ENCODE measurements around the gene UCK2. TPM values are rescaled to one million over a fixed set of nuclear protein-coding genes. Genes with fewer than 3 reads are reported as not detected.
A peak's percentile ranks its signal among the peaks of the same experiment; 100 is the strongest.

Gene UCK2
- total RNA-seq, 2 donors from 2014 or later = 34.3 to 47.5 TPM

DNA sequence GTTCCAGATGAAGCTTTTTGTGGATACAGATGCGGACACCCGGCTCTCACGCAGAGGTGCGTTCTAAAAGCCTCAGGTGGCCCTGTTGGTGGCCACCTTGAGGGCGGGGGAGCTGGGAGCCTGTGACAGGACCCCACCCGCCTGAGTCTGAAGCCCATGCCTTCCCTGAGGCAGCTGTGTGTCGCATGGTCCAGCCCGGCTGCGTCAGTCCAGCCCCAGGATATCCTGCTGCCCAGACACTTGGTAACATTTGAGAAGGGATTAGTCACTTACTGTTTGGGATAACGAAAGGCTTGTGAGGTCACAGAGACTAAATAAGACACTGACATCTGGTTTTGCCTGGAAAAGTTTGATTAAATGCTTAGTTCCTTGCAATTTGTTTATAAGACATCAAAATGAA lies 68.9 kb downstream of the UCK2 start:
- peaks cover 40 to 63% of the 10 kb centered on the region in 2 donors for H3K4me1 ChIP-seq (ENCODE audit: control insufficient read depth in 1 of 2, low read depth in 2 of 2)
- H3K9me3 ChIP-seq = no peaks in the 10 kb centered on the region
- H3K27ac ChIP-seq = peak overlapping the region; percentile 99
- H3K4me3 ChIP-seq = no peak overlapping the region
- TF ChIP-seq, protein P1, sequence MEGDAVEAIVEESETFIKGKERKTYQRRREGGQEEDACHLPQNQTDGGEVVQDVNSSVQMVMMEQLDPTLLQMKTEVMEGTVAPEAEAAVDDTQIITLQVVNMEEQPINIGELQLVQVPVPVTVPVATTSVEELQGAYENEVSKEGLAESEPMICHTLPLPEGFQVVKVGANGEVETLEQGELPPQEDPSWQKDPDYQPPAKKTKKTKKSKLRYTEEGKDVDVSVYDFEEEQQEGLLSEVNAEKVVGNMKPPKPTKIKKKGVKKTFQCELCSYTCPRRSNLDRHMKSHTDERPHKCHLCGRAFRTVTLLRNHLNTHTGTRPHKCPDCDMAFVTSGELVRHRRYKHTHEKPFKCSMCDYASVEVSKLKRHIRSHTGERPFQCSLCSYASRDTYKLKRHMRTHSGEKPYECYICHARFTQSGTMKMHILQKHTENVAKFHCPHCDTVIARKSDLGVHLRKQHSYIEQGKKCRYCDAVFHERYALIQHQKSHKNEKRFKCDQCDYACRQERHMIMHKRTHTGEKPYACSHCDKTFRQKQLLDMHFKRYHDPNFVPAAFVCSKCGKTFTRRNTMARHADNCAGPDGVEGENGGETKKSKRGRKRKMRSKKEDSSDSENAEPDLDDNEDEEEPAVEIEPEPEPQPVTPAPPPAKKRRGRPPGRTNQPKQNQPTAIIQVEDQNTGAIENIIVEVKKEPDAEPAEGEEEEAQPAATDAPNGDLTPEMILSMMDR (IDR thresholded peaks at IDR 0.05) = no peak
- ATAC-seq (ENCODE audit: insufficient number of reproducible peaks, low FRiP score, low read depth) = peak; percentile 78
- DNase-seq (ENCODE audit: low spot score) = peak; percentile 44
- no peaks in the 10 kb centered on the region for H3K27me3 ChIP-seq (replicated peaks; ENCODE audit: insufficient read depth)
- peaks cover 5% of the 10 kb centered on the region for H3K36me3 ChIP-seq

DNA sequence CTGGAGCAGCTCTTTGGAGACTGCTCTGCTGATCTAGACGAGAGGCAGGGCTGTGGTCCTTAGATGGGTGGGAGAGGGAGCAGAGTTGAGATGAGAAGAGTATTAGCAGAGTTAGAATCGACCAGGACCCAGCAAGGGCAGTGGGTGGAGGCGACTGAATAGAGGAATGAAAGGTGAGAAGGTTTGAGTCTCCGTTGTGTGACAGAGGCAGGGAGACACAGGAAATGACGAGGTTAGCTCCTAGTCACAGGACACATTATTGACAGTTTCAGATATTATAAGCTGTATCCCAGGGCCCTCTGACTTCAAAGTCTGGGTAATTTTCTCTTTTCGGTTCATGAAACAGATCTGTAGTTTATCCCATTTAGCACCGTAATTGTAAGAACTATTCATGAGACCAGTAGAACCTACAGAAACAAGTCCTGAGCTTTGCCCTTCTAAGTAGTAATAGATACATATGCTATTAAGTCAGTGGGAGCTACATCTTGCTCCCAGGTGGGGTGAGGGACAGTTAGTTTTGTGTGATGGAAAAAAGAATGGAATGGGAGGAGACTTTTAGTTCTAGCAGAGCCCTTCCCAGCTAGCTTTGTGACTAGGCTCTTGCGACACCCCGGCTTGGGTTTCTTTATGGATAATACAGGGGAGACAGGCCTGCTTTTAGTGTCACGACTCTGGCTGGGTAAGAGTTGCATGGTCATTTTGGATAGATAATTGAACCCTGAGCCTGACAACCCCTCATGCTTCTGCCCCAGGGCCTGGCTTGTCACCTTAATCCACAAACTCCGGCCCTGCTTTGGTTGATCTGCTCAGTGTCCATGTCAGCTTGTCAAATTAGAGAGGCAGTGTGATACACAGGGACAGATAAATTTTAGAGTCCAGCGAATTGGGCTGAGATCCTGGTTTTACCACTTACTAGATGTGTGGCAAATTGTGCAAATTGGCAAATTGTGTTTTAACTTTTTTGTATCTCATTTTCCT lies 70.2 kb downstream of the UCK2 start:
- ATAC-seq (ENCODE audit: insufficient number of reproducible peaks, low FRiP score, low read depth) (no peak), DNase-seq (ENCODE audit: low spot score) (no peak)
- Histone ChIP-seq H3K36me3 (no peaks in the 10 kb centered on the region), H3K4me3 (no peak overlapping the region), H3K4me1 (ENCODE audit: control insufficient read depth in 1 of 2, low read depth in 2 of 2) (peaks cover 40 to 65% of the 10 kb centered on the region in 2 donors), H3K27me3 (replicated peaks; ENCODE audit: insufficient read depth) (no peaks in the 10 kb centered on the region), H3K9me3 (no peaks in the 10 kb centered on the region), H3K27ac (peak overlapping the region; percentile 99)
- TF ChIP-seq, protein P1 (IDR thresholded peaks at IDR 0.05) = no peak

DNA sequence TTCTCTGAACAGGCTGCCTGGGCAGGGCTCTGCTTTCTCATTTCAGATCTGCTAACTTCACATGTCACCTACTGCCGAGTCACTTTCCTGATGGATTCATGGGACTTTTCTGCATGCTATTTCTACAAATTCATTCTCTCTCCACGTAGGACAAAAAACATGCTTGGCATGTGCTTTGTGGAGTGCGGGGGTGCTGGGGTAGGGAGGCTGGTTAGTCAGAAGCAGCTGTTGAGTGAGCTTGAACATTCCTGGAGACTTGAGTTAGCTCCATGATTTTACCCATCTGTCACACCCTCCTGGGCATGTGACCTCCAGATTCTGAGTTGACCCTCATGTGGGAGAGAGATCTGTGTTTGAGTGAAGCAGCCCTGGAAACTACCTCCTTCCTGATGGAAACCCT lies 71.4 kb downstream of the UCK2 start:
- Histone ChIP-seq H3K4me3 (peak overlapping the region; percentile 36), H3K4me1 (ENCODE audit: control insufficient read depth in 1 of 2, low read depth in 2 of 2) (peaks cover 40 to 65% of the 10 kb centered on the region in 2 donors), H3K36me3 (no peaks in the 10 kb centered on the region), H3K27ac (peak overlapping the region; percentile 99), H3K9me3 (no peaks in the 10 kb centered on the region), H3K27me3 (replicated peaks; ENCODE audit: insufficient read depth) (no peaks in the 10 kb centered on the region)
- TF ChIP-seq, protein P1 (IDR thresholded peaks at IDR 0.05) = no peak
- peak; percentile 71 for DNase-seq (ENCODE audit: low spot score)
- ATAC-seq (ENCODE audit: insufficient number of reproducible peaks, low FRiP score, low read depth) = peak; percentile 91

DNA sequence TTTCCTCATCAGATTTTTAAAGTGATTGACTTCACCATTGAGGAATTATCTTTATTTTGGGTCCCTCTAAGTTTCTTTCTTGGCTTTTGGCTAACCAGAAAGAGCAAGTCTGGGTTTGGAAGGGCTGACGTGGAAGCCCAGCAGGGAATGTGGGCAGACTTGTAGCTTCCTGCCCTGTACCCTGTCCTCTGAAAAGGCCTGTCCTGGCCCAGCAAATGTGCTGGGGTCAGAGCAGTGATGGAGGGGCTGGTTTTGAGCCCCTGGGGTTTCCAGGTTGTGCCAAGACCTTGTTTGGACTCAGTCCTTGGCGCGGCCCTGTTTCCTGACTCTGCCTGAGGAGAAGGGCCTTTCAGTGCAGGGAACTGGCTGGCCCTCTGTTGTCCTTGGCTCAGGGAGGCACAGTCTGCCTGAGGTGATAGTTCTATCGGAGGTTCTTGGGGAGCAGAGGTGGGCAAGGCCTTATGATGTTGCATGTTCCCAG lies 72.1 kb downstream of the UCK2 start:
- peaks cover 40 to 65% of the 10 kb centered on the region in 2 donors for H3K4me1 ChIP-seq (ENCODE audit: control insufficient read depth in 1 of 2, low read depth in 2 of 2)
- TF ChIP-seq, protein P1 (IDR thresholded peaks at IDR 0.05) = no peak
- ATAC-seq (ENCODE audit: insufficient number of reproducible peaks, low FRiP score, low read depth) (peak; percentile 39), DNase-seq (ENCODE audit: low spot score) (no peak)
- H3K27me3 ChIP-seq (replicated peaks; ENCODE audit: insufficient read depth) = no peaks in the 10 kb centered on the region
- H3K9me3 ChIP-seq = no peaks in the 10 kb centered on the region
- H3K36me3 ChIP-seq = no peaks in the 10 kb centered on the region
- peak overlapping the region; percentile 36 for H3K4me3 ChIP-seq
- peak overlapping the region; percentile 99 for H3K27ac ChIP-seq

DNA sequence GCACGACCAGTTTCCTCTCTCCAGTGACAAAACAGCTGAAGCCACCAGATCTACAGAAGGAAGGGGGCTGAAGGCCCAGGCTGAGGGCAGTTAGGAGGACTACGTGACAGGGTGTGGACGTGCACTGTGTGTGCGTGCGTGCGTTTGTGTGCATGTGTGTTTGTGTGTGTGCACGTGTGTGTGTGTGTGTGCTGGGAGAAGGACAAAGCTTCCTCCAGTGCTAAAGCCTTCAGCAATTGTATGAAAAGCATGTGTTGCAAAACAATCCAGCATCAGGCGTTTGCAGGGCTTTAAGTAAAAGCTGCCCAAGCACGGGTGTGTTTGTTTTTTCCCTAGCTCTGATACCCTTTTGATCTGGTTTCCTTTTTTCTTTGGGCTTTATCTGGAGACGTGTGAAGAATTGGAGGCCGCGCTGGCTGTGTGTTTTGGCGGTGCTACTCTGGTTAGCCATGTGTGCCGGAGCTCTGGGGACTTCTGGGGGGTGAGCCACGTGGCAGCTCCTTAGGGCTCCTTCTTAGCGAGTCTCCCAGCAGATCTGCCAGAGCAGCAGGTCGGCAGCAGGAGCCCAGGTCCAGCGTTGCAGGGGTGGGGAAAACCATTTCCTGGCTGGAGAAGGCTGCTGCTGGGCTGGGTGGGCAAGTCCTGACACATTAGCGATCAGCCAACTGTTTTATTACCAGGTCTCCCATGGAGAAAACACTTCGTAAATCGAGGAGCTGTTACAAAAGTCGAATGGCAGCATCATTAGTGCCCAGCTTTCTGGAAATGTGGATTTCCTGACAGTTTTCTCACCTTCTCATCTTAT lies 73.4 kb downstream of the UCK2 start:
- Histone ChIP-seq H3K9me3 (no peaks in the 10 kb centered on the region), H3K4me1 (ENCODE audit: control insufficient read depth in 1 of 2, low read depth in 2 of 2) (peaks cover 39 to 56% of the 10 kb centered on the region in 2 donors), H3K36me3 (no peaks in the 10 kb centered on the region), H3K27me3 (replicated peaks; ENCODE audit: insufficient read depth) (no peaks in the 10 kb centered on the region), H3K4me3 (peak overlapping the region; percentile 25), H3K27ac (peak overlapping the region; percentile 99)
- no peak for DNase-seq (ENCODE audit: low spot score)
- TF ChIP-seq, protein P1 (IDR thresholded peaks at IDR 0.05) = no peak
- no peak for ATAC-seq (ENCODE audit: insufficient number of reproducible peaks, low FRiP score, low read depth)
